Urothelium cell line (cell line): ENCODE measurements around the gene MAPK4.
"Not testable (repeated sequence)": the region's sequence is repeated elsewhere in the genome, so short reads cannot be mapped to it uniquely, and the experiment has no call there.

Source experiments
- DNase-seq: peaks from one replicate; pipeline ENCODE4 v3.0.0; 2011; ENCODE audit warnings: low spot score, mixed read lengths
- FAIRE-seq: peaks from 2 replicates; lab custom pipeline; 2011; peaks lifted over from hg19 to GRCh38; lab: Jason Lieb, UNC

MAPK4 gene

DNA sequence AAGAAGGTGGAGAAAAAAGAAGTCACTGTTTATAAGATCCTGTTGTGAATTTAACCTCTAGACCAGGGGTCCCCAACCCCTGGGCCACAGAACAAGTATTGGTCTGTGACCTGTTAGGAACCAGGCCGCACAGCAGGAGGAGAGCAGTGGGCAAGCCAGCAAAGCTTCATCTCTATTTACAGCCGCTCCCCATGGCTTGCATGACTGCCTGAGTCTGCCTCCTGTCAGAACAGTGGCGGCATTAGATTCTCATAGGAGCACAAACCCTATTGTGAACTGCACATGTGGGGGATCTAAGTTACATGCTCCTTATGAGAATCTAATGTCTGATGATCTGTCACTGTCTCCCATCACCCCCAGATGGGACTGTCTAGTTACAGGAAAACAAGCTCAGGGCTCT, 13.3 kb downstream of the MAPK4 start:
- FAIRE-seq, DNase-seq: not testable (repeated sequence)

DNA sequence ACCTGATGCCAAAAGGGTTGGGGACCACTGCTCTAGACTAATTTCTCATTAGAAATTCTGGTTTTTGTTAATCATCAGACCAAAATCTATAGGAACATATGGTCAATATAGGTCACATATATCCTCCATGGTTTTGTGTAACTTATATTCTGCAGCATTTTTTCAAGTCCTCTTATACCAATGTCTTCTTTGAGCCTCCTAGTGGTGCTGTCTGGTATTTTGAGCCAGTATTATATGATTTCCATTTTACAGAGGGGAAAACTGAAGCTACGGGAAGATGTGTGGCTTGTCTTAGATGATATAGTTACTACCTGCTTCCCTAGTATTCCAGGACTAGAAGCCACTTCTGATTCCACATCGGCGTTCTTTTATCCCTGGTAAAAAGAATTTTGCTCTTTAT, 13.8 kb downstream of the MAPK4 start:
- FAIRE-seq: no peak

DNA sequence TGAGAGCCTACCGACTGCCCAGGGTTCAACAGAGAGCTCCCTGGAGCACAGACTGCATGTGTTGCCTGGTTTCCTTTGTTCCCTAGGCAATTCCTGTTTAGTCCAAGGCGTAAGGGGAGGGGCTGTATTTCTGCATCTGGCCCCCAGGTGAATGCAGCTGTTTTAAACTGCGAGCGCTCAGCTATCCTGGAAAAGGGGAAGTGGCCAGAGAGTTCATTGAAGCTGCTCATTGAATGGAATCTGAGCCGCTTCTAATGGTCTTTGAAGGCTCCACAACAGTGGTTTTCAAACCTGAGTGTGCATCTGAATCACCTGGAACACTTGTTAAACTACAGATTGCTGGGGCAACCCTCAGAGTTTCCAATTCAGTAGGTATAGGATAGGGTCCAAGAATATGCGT, 18.1 kb downstream of the MAPK4 start:
- DNase-seq: no peak
- FAIRE-seq: no peak

More for the DNA sequence above, 13.8 kb downstream of the MAPK4 start:
- DNase-seq: no peak

DNA sequence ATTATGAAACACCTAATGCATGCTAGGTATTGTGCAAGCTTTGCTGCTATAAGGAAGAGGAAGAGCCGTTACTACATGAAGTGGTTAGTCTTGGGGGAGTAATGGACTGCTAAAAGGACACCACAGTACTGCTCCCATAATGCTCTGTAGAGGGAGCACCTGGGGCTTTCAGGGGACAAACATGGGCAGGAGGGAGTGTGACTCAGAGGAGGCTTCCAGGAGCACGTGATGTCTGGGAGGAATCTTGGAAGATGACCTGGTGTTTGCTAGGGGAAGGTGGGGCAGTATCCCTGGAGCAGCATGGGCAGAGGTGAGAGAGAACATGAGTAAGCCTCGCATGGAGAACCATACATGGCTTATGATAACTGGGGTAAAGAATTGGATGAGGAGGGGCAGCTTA, 18.8 kb downstream of the MAPK4 start:
- no peak for FAIRE-seq
- peak; percentile 42 for DNase-seq

DNA sequence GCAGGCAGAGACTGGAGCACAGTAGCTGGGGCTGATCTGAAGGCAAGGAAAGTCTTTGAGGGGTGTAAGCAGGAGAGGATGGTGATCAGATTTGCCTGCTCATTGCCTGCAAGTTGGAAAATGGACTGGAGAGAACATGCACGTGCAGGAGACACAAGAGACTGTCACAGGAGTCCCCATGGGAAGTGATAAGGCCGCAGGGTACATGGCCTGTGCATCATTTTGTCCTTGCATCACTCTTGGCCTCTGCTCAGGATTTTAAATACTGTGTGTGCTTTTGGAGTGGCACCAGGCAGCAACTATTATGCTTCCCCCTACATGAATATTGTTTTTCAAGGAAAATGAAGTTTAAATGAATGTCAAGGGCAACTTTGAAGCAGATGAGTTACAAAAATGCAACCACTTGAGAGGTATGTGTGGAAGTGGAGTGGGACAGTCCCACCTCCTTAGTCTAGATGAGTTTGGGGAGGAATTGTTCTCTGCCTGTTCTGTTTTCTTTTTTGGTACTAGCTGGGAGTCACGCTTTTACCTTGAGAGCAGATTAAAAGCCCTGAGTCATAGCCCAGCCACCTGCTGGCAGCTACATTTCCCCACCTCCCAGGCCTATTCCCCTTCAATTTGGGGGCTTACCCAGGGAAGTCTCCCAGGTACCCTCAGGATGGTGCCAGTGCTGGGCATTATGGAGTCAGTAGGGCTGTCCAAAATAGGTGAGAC, 19.3 kb downstream of the MAPK4 start:
- DNase-seq: no peak
- FAIRE-seq: no peak

DNA sequence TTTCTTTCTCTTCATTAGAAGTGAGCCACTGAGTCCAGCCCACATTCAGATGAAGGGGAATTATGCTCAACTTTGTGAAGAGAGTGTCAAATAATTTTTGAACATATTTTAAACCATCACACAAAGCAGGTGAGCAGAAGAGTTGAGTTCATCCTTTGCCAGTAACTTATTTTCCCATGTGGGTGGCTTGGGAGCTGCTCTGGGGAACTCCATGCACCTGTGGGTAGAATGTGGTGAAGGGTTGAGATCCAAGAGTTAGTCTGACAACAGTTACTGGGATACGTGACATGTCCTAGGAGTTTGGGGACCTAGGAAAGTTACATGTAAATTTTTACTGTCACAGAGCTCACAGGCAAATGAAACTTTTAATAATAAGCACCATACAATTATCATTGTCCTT, 21.6 kb downstream of the MAPK4 start:
- no peak for FAIRE-seq
- DNase-seq: no peak

DNA sequence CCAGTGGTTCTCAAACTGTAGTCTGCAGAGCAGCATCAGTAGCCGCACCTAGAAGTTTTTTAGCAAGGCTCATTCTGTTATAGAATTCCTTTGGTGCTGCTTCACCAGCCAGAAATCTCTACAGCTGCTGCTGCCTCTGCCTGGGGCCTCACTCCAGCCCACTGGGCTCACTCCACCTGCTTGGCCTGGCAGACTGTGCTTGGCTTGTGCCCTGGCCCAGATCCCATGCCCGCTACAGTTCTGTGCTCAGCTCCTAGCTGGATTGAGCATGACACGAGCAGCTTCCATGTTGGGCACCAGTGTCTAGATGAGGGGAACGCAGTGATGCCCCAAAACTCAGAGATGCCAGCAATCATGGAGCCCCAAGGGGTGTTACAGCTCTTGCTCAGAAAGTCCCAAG, 22.6 kb downstream of the MAPK4 start:
- no peak for FAIRE-seq

DNA sequence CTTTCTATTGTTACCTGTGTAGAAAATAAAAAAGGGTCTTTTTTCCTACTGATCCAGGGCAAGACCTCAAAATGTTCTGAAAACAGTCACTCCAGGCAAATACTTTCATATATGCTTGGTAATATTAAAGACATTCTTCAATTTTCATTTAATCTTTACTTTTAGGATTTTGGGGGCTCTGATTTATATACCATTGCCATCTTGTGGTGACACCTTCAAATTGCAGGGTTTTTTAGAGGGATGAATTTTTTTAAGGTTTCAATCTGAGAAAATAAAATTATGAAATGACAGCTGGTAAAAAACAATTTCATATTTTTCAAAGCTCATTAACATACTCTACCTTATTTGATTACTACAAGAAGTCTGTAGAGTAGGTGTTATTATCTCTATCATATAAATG, 26.8 kb downstream of the MAPK4 start:
- DNase-seq: no peak
- no peak for FAIRE-seq

More for the DNA sequence above, 22.6 kb downstream of the MAPK4 start:
- no peak for DNase-seq

DNA sequence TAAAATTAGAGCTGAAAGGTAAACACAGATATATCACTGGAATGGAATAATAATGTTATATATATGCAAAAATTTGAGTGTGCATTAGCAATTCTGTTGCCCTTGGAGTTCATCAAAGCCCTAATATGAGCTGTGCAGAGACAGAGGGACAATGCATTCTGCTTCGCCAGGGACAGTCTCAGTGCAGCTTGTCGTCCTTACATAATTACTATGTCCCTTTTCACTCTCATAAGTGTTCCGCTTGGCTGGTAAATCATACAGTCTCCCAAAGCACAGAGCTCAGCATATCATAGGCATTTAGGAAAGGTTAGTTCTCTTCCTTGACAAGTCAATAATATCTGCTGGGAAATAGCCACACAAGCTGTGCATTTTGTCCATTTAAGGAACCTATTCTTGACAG, 30.7 kb downstream of the MAPK4 start:
- FAIRE-seq (no peak), DNase-seq (no peak)

DNA sequence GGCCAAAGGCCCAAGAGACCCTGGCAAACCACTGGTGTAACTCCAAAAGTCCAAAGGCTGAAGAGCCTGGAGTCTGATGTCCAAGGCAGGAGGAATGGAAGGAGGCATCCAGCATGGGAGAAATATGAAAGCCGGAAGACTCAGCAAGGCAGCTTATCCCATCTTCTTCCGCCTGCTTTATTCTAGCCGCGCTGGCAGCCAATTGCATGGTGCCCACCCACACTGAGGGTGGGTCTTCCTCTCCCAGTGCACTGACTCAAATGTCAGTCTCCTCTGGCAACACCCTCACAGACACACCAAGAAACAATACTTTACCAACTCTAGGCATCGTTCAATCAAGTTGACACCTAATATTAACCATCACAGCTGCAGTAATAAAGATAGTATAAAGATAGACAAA, 34.1 kb downstream of the MAPK4 start:
- no peak for DNase-seq
- FAIRE-seq: no peak

DNA sequence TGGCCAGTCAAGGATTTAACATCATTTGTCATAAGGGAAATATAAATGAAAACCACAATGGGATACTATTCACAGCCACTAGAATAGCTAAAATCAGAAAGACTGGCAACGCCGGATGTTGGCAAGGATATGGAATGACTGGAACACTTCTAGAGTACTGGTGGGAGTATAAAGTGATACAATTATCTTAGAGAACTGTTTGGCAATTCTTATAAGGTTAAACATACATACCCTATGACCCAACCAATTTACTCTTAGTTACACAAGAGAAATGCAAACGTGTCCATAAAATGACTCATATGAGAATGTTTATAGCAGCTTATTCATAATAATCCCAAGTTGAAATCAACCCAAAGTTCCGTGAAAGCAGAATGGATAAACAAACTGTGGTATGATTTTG, 35.1 kb downstream of the MAPK4 start:
- no peak for FAIRE-seq
- DNase-seq: no peak

DNA sequence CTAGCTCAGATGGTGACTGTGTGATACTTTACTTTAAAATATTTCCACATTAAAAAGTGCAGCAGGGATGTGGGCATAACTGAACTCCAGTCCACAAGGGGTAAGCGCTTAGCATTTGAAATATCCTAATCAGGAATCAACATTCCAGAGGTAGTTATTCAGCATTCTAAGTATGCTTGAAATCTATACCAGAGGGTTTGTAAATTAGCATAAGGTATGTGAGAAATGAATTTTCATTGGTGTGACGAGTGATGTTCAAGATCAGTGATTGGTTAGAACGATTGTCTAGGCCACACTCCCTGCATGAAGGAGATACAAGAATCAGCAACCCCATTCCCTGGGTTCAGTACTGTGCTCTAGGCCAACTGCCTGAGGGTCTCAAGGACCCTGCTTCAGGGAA, 42.6 kb downstream of the MAPK4 start:
- no peak for FAIRE-seq

DNA sequence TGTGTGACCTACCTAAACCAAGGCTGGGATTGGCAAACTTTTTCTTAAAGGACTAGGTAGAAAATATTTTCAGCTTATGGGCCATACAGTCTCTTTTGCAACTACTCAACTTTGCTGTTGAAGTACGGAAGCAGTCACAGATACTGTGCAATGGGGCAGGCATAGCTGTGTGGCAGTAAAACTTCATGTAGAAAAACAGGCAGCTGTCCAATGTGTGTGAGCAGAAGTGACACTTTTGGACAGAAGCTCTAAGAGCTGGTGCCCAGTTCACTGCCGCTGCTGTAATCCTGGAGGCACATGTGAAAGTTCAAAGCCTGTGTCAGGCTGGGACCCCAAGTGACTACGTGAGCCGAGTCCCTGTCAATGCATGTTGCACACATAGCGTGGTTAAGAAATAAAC, 46.7 kb downstream of the MAPK4 start:
- DNase-seq (no peak), FAIRE-seq (no peak)

More for the DNA sequence above, 42.6 kb downstream of the MAPK4 start:
- DNase-seq: no peak

DNA sequence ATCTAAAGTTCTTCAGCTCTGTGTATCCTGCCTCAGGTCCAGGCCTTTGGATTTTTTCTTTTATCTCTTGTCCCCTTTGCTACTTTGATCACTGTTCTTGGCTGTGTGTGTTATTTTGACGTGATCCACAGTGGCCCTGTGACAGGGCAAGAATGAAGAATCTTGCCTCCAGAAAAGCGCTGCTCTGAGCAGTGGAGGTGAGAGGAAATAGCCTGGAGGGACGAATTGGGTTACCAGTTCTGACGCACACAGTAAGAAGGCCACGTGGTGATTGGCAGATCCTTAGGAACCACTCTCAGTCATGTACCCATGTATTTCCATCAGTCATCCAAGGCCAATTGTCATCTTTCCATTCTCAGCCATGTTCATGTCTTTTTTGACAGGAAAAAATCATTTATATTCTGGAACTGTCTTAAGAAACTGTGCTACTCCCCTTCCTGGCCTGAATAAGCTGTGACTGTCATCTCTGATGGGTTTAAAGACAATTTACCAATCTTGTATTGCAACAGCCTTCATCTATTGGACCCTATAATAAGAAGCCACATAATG, 47.6 kb downstream of the MAPK4 start:
- no peak for DNase-seq
- FAIRE-seq: no peak

DNA sequence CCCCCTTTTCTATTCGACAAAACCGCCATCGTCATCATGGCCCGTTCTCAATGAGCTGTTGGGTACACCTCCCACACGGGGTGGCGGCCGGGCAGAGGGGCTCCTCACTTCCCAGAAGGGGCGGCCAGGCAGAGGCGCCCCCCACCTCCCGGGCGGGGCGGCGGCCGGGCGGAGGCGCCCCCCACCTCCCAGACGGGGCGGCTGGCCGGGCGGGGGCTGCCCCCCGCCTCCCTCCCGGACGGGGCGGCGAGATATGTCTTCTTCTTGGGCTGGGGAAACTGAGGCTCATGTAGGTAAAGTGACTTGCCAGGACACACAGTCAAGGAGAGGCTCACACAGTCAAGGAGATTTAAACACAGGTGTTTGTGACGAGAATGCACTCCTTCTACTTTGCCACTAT, 49.3 kb downstream of the MAPK4 start:
- FAIRE-seq, DNase-seq: not testable (repeated sequence)

DNA sequence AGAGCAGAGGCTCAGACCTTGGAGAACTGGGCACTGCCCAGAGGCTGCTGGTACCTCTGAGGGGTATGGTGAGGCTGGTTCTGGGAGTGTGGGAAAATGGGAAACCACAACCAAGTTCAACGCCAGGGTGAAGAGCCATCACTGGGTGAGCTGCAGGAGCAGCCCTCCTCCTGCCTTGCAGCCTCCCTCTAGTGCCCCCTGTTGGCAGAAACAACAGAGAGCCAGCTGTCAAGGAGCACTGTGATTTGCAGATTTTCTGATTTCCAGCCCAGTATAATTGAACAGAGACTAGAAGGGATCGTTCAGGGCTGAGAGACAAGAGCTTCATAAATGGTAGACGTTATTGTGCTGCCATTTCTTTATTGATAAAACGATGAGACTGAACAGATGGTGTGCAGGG, 50.5 kb downstream of the MAPK4 start:
- no peak for FAIRE-seq

DNA sequence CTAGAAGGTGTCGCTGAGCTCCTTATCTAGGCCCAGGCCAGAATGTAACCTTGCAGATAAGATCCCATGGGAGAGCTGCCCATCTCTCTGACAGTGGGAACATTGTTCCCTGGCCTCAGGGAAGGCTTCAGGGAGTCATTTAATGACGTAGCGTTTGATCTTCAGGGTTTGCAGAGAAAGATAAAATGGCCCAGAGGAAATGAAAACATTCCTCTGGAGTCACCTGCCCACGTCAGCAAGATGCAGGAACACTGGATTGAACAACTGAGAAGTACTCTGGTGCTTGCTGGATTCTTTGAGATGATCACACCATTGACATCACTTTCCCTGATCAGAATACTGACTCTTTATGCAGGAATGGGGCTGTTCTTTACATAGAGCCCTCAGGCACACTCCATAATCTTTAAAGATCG, 51.6 kb downstream of the MAPK4 start:
- FAIRE-seq (no peak), DNase-seq (no peak)

More for the DNA sequence above, 50.5 kb downstream of the MAPK4 start:
- DNase-seq: no peak

DNA sequence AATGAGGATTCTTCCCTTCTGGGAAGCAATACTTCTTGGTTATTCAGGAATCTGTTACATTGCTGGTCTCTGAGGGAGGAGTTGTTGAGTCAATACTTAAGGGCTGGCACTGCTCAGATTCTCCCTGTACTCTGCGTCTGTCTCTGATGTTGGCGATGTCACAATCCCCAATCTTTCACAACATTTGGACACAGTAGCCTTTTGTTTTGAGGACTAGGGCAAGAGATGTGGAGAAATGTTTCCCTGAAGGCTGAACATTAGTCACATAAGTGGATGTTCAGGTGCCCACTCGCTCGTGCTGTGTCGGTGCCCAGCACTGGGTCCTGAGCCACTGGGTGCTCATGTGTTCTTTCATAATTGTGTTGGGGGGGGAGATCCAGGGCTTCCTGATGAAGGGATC, 55.0 kb downstream of the MAPK4 start:
- DNase-seq (peak; percentile 17), FAIRE-seq (no peak)

DNA sequence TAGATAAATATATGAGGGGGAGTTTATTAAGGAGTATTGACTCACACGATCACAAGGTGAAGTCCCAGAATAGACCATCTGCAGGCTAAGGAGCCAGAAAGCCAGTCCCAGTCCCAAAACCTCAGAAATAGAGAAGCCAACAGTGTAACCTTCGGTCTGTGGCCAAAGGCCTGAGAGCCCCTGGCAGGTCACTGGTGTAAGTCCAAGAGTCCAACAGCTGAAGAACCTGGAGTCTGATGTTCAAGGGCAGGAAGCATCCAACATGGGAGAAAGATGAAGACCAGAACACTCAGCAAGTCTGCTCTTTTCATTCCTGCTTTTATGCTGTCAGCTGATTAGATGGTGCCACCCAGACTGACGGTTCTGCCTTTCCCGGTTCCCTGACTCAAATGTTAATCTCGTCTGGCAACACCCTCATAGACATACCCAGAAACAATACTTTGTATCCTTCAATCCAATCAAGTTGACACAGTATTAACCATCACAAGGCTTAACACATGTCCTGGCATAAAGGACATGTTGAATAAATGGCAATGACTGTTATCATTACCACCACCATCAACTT, 56.7 kb downstream of the MAPK4 start:
- FAIRE-seq (no peak), DNase-seq (no peak)

DNA sequence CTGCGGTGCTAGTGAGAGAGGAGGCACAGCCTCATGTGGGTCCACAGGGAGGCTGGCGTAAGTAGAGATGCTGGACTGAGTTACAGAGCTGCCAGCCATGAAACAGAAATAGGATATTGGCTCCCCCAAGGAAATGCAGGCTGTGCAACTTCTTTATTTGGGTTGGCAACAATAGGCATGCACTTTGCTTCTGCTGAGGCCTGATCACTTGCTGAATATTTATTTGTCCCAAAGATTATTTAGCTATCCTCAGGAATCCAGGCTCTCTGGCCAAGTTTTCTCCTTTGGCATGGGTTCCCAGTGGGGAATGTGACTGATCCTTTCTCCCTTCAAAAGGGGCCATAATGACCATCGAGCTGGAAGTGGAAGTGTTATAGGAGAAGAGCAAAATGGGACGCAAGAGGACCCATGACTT, 60.0 kb downstream of the MAPK4 start:
- FAIRE-seq (no peak), DNase-seq (no peak)

DNA sequence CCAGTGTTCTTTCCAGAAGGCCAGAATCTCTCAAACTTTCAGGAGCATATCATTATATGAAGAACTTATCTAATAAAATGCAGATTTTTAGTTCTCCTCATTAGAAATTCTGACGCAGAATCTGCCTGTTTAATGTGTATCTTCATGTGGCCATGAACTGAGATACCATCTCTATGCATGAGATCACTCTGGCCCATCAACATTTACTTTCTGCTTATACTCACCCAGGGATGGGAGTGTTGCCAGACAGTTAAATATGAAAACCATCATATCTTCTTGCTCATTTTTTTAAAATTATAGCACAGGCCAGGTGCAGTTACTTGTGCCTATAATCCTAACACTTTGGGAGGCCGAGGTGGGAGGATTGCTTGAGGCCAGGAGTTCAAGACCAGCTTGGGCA, 60.4 kb downstream of the MAPK4 start:
- DNase-seq: no peak
- no peak for FAIRE-seq

DNA sequence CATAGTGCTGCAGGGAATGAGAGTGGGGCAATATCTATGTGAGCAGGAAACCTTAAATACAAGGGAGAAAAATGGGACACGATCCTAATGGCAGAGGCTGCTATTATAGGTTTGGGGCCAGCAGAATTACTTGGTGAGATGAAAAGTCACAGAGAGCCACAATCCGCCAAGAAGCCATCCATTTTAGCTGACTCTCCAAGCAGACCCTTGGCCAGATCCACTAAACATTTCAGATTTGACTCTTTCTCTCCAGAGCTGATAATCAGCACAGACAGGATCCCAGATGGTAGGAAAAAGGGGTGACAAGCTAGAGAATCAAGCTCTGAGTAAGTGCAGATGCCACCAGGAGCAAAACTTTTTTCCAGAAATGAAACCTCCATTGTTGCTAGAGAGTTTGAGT, 61.5 kb downstream of the MAPK4 start:
- FAIRE-seq (no peak), DNase-seq (no peak)
